ENCODE results near the gene SYCN. TPM values are rescaled to one million over a fixed set of nuclear protein-coding genes. Genes with fewer than 3 reads are reported as not detected.

Gene SYCN
- total RNA-seq, 1 experiment from 2014 or later, result not detected

- H3K36me3 ChIP-seq (ENCODE audit: insufficient read depth, low read length), result no peaks in the 10 kb centered on the region
- H3K27me3 ChIP-seq (ENCODE audit: low read length), result no peaks in the 10 kb centered on the region
- no peak overlapping the region for H2AFZ ChIP-seq (ENCODE audit: low read length)
- H3K9ac ChIP-seq (ENCODE audit: low read length), result no peak overlapping the region
- no peaks in the 10 kb centered on the region for H3K9me2 ChIP-seq (replicated peaks; ENCODE audit: insufficient read depth, low read length)
- H3K27ac ChIP-seq (ENCODE audit: low read length), result no peak overlapping the region
- no peaks in the 10 kb centered on the region for H4K20me1 ChIP-seq (ENCODE audit: insufficient read depth, low read depth, low read length)
- no peaks in the 10 kb centered on the region for H3K9me3 ChIP-seq (ENCODE audit: low read length)
- H3K4me3 ChIP-seq (ENCODE audit: low read length), result no peak overlapping the region
- no peak for DNase-seq
- H3K4me2 ChIP-seq (ENCODE audit: low read depth, low read length, poor library complexity, severe bottlenecking), result no peak overlapping the region
- no peaks in the 10 kb centered on the region for H3K4me1 ChIP-seq (ENCODE audit: low read length)
- H3K79me2 ChIP-seq (ENCODE audit: low read length), result no peaks in the 10 kb centered on the region
Measured at GRCh38 chr19:39174142-39174541, 29.9 kb downstream of the SYCN start.

DNA sequence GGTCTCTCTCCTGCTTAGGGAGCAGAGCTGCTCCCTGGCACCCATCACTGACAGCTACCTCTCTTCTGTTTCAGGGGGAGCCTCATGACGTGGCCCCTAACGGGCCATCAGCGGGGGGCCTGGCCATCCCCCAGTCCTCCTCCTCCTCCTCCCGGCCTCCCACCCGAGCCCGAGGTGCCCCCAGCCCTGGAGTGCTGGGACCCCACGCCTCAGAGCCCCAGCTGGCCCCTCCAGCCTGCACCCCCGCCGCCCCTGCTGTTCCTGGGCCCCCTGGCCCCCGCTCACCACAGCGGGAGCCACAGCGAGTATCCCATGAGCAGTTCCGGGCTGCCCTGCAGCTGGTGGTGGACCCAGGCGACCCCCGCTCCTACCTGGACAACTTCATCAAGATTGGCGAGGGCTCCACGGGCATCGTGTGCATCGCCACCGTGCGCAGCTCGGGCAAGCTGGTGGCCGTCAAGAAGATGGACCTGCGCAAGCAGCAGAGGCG is 30.5 kb downstream of the SYCN start:
- no peak for DNase-seq
- Histone ChIP-seq H2AFZ (ENCODE audit: low read length) (no peak overlapping the region), H3K27ac (ENCODE audit: low read length) (no peak overlapping the region), H3K9me3 (ENCODE audit: low read length) (no peaks in the 10 kb centered on the region), H3K9ac (ENCODE audit: low read length) (no peak overlapping the region), H3K36me3 (ENCODE audit: insufficient read depth, low read length) (no peaks in the 10 kb centered on the region), H3K4me1 (ENCODE audit: low read length) (no peaks in the 10 kb centered on the region), H3K4me3 (ENCODE audit: low read length) (no peak overlapping the region), H3K27me3 (ENCODE audit: low read length) (no peaks in the 10 kb centered on the region), H3K9me2 (replicated peaks; ENCODE audit: insufficient read depth, low read length) (no peaks in the 10 kb centered on the region), H4K20me1 (ENCODE audit: insufficient read depth, low read depth, low read length) (no peaks in the 10 kb centered on the region), H3K79me2 (ENCODE audit: low read length) (no peaks in the 10 kb centered on the region), H3K4me2 (ENCODE audit: low read depth, low read length, poor library complexity, severe bottlenecking) (no peak overlapping the region)

DNA sequence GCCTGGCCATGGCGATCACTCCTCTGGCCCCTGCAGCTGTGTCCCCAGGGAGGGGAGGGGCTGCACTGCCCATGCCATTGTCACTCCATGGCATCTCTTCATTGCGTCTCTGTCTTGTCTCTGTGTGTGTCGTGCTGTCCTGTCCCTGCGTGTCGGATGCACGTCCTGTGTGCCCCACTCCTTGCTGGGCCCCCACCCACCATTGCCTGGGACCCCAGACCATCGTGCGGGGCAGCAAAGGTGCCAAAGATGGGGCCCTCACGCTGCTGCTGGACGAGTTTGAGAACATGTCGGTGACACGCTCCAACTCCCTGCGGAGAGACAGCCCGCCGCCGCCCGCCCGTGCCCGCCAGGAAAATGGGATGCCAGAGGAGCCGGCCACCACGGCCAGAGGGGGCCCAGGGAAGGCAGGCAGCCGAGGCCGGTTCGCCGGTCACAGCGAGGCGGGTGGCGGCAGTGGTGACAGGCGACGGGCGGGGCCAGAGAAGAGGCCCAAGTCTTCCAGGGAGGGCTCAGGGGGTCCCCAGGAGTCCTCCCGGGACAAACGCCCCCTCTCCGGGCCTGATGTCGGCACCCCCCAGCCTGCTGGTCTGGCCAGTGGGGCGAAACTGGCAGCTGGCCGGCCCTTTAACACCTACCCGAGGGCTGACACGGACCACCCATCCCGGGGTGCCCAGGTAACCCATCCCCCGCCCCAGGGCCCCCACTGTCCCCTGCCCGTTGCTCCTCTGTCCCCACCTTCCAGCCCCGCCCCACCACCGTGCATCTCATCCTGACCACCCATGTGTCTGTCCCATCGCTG is 31.2 kb downstream of the SYCN start:
- H3K36me3 ChIP-seq (ENCODE audit: insufficient read depth, low read length), result no peaks in the 10 kb centered on the region

GRCh38 chr19:39171479-39172465 is 32.3 kb downstream of the SYCN start:
- Histone ChIP-seq H3K4me2 (ENCODE audit: low read depth, low read length, poor library complexity, severe bottlenecking) (no peak overlapping the region), H3K9me2 (replicated peaks; ENCODE audit: insufficient read depth, low read length) (no peaks in the 10 kb centered on the region), H3K9ac (ENCODE audit: low read length) (no peak overlapping the region), H3K27ac (ENCODE audit: low read length) (no peak overlapping the region), H3K27me3 (ENCODE audit: low read length) (no peaks in the 10 kb centered on the region), H3K4me3 (ENCODE audit: low read length) (no peak overlapping the region), H3K36me3 (ENCODE audit: insufficient read depth, low read length) (no peaks in the 10 kb centered on the region), H4K20me1 (ENCODE audit: insufficient read depth, low read depth, low read length) (no peaks in the 10 kb centered on the region), H3K9me3 (ENCODE audit: low read length) (no peaks in the 10 kb centered on the region), H2AFZ (ENCODE audit: low read length) (no peak overlapping the region), H3K79me2 (ENCODE audit: low read length) (no peaks in the 10 kb centered on the region), H3K4me1 (ENCODE audit: low read length) (no peaks in the 10 kb centered on the region)
- DNase-seq, result no peak

More for the DNA sequence above, 31.2 kb downstream of the SYCN start:
- Histone ChIP-seq H3K4me1 (ENCODE audit: low read length) (no peaks in the 10 kb centered on the region), H3K27me3 (ENCODE audit: low read length) (no peaks in the 10 kb centered on the region), H3K4me3 (ENCODE audit: low read length) (no peak overlapping the region), H3K9me2 (replicated peaks; ENCODE audit: insufficient read depth, low read length) (no peaks in the 10 kb centered on the region), H3K9ac (ENCODE audit: low read length) (no peak overlapping the region), H3K4me2 (ENCODE audit: low read depth, low read length, poor library complexity, severe bottlenecking) (no peak overlapping the region), H3K9me3 (ENCODE audit: low read length) (no peaks in the 10 kb centered on the region), H3K27ac (ENCODE audit: low read length) (no peak overlapping the region), H2AFZ (ENCODE audit: low read length) (no peak overlapping the region), H3K79me2 (ENCODE audit: low read length) (no peaks in the 10 kb centered on the region), H4K20me1 (ENCODE audit: insufficient read depth, low read depth, low read length) (no peaks in the 10 kb centered on the region)
- DNase-seq, result no peak

DNA sequence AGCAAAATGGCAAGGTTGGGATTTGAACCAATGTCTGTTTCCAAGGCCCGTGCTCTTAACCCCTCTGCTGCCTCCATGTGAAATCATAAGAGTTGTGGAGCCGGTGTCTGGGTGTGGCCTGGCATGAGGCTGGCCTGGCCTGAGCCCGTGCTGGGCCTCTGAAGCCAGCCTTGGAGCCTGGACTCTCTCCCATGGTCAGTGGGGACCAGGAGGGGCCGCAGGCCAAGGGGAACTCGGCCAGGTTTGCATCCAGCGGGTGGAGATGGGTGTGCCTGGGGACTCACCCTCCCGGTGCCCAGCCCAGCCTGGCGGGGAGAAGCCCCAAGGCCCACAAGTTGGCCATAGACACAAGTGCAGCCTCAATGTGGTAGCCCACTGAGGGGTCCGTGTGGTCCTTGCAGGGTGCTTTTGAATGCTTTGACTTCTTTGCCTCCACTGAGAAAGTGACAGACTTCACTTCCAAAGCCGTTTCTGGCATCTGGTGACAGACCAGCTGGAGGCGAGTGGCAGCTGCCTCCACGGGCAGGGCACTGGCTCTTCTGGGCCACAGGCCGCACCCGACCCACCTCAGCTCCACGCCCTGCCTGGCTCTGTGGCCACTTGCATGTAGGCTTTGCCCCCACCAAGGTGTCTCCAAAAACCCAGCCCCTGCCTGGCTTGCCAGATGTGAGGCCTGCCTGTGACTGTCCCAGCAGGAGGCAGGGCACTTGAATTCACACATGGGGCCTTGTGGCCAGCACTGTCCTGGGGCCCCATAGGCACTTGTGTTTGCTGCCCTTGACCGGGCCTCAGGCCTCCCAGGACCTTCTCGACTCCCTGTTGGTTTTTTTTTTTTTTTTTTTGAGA is 33.5 kb downstream of the SYCN start:
- Histone ChIP-seq H3K27ac (ENCODE audit: low read length) (no peak overlapping the region), H4K20me1 (ENCODE audit: insufficient read depth, low read depth, low read length) (no peaks in the 10 kb centered on the region), H3K9me2 (replicated peaks; ENCODE audit: insufficient read depth, low read length) (no peaks in the 10 kb centered on the region), H3K36me3 (ENCODE audit: insufficient read depth, low read length) (no peaks in the 10 kb centered on the region), H3K4me3 (ENCODE audit: low read length) (no peak overlapping the region), H2AFZ (ENCODE audit: low read length) (no peak overlapping the region), H3K79me2 (ENCODE audit: low read length) (no peaks in the 10 kb centered on the region), H3K4me2 (ENCODE audit: low read depth, low read length, poor library complexity, severe bottlenecking) (no peak overlapping the region), H3K4me1 (ENCODE audit: low read length) (no peaks in the 10 kb centered on the region), H3K27me3 (ENCODE audit: low read length) (no peaks in the 10 kb centered on the region), H3K9me3 (ENCODE audit: low read length) (no peaks in the 10 kb centered on the region), H3K9ac (ENCODE audit: low read length) (no peak overlapping the region)
- no peak for DNase-seq

- H3K4me1 ChIP-seq (ENCODE audit: low read length), result no peaks in the 10 kb centered on the region
- H3K9me3 ChIP-seq (ENCODE audit: low read length), result no peaks in the 10 kb centered on the region
- no peak overlapping the region for H3K27ac ChIP-seq (ENCODE audit: low read length)
- H3K4me3 ChIP-seq (ENCODE audit: low read length), result no peak overlapping the region
- no peak overlapping the region for H3K4me2 ChIP-seq (ENCODE audit: low read depth, low read length, poor library complexity, severe bottlenecking)
- DNase-seq, result no peak
- H3K9ac ChIP-seq (ENCODE audit: low read length), result no peak overlapping the region
- H3K27me3 ChIP-seq (ENCODE audit: low read length), result no peaks in the 10 kb centered on the region
- no peak overlapping the region for H2AFZ ChIP-seq (ENCODE audit: low read length)
- no peaks in the 10 kb centered on the region for H4K20me1 ChIP-seq (ENCODE audit: insufficient read depth, low read depth, low read length)
- no peaks in the 10 kb centered on the region for H3K36me3 ChIP-seq (ENCODE audit: insufficient read depth, low read length)
- H3K9me2 ChIP-seq (replicated peaks; ENCODE audit: insufficient read depth, low read length), result no peaks in the 10 kb centered on the region
- no peaks in the 10 kb centered on the region for H3K79me2 ChIP-seq (ENCODE audit: low read length)
Measured at GRCh38 chr19:39169143-39169810, 34.8 kb downstream of the SYCN start.

- no peak overlapping the region for H2AFZ ChIP-seq (ENCODE audit: low read length)
- no peaks in the 10 kb centered on the region for H3K9me3 ChIP-seq (ENCODE audit: low read length)
- no peaks in the 10 kb centered on the region for H3K27me3 ChIP-seq (ENCODE audit: low read length)
- H3K9ac ChIP-seq (ENCODE audit: low read length), result no peak overlapping the region
- H3K4me3 ChIP-seq (ENCODE audit: low read length), result no peak overlapping the region
- H3K36me3 ChIP-seq (ENCODE audit: insufficient read depth, low read length), result no peaks in the 10 kb centered on the region
- no peaks in the 10 kb centered on the region for H3K79me2 ChIP-seq (ENCODE audit: low read length)
- no peak for DNase-seq
- no peaks in the 10 kb centered on the region for H3K9me2 ChIP-seq (replicated peaks; ENCODE audit: insufficient read depth, low read length)
- no peaks in the 10 kb centered on the region for H3K4me1 ChIP-seq (ENCODE audit: low read length)
- no peak overlapping the region for H3K4me2 ChIP-seq (ENCODE audit: low read depth, low read length, poor library complexity, severe bottlenecking)
- no peaks in the 10 kb centered on the region for H4K20me1 ChIP-seq (ENCODE audit: insufficient read depth, low read depth, low read length)
- no peak overlapping the region for H3K27ac ChIP-seq (ENCODE audit: low read length)
Measured at GRCh38 chr19:39168258-39169142, 35.6 kb downstream of the SYCN start.
